HepG2 (cell line): ENCODE measurements around the gene GEMIN2. TPM values are rescaled to one million over a fixed set of nuclear protein-coding genes. Genes with fewer than 3 reads are reported as not detected.

Source experiments
- ASH2L ChIP-seq: fragments of 300-600, 200-600 bp; sonication (generic); IDR thresholded peaks from 2 replicates; pipeline ENCODE4 v1.7.0; 2017; ENCODE audit warnings: low read depth, mild to moderate bottlenecking, moderate library complexity, mixed read lengths, low read length; ENCODE audit not compliant: insufficient read length
- ELF3 ChIP-seq: IDR thresholded peaks from 2 replicates; pipeline ENCODE4 v1.6.1; 2016; ENCODE audit warnings: missing genetic modification reagents, missing compliant biosample characterization
- HOXA5 ChIP-seq: sonication (generic); formaldehyde crosslinking; IDR thresholded peaks from 2 replicates; pipeline ENCODE4 v1.4.0; 2020; ENCODE audit warnings: missing genetic modification reagents
- MTERF4 ChIP-seq: sonication (generic); formaldehyde crosslinking; IDR thresholded peaks from 2 replicates; pipeline ENCODE4 v1.8.0; 2023; ENCODE audit warnings: mild to moderate bottlenecking, missing genetic modification reagents
- PAXIP1 ChIP-seq: sonication (generic); formaldehyde crosslinking; conservative IDR thresholded peaks from 2 replicates; pipeline ENCODE4 v1.4.0; 2020; ENCODE audit warnings: mild to moderate bottlenecking, missing genetic modification reagents, moderate library complexity
- PPARG ChIP-seq: conservative IDR thresholded peaks from 2 replicates; pipeline ENCODE4 v1.6.1; 2016; ENCODE audit warnings: missing biosample characterization, missing genetic modification reagents
- TEAD3 ChIP-seq: optimal IDR thresholded peaks from 2 replicates; pipeline ENCODE3; 2016; ENCODE audit warnings: borderline replicate concordance
- TFAP4 ChIP-seq: sonication (generic); IDR thresholded peaks from 2 replicates; pipeline ENCODE4 v1.6.1; 2016; ENCODE audit warnings: low read depth, borderline replicate concordance
- THAP11 ChIP-seq: IDR thresholded peaks from 2 replicates; pipeline ENCODE4 v1.6.1; 2016; ENCODE audit warnings: missing biosample characterization, missing genetic modification reagents
- ZNF160 ChIP-seq: sonication (generic); formaldehyde crosslinking; IDR thresholded peaks from 2 replicates; pipeline ENCODE4 v1.8.0; 2022; ENCODE audit warnings: mild to moderate bottlenecking, inconsistent platforms, missing genetic modification reagents
- ZNF232 ChIP-seq: sonication (generic); formaldehyde crosslinking; IDR thresholded peaks from 2 replicates; pipeline ENCODE4 v1.4.0; 2020; ENCODE audit warnings: missing genetic modification reagents, borderline replicate concordance
- ZNF543 ChIP-seq: sonication (generic); formaldehyde crosslinking; IDR thresholded peaks from 2 replicates; pipeline ENCODE4 v1.4.0; 2020; ENCODE audit warnings: mild to moderate bottlenecking, missing genetic modification reagents
- ZNF558 ChIP-seq: sonication (generic); formaldehyde crosslinking; IDR thresholded peaks from 2 replicates; pipeline ENCODE4 v1.9.0; 2022; ENCODE audit warnings: mild to moderate bottlenecking, missing genetic modification reagents, borderline replicate concordance
- ZNF672 ChIP-seq: sonication (generic); formaldehyde crosslinking; IDR thresholded peaks from 2 replicates; pipeline ENCODE4 v1.8.1; 2022; ENCODE audit warnings: missing genetic modification reagents
- polyA plus RNA-seq, 8 experiments: library from polyadenylated mRNA; depleted of rRNA in 3 of 8; stranded (reverse) in 7 of 8; unstranded in 1 of 8; fragments of >200 nt; fragmentation: Illumina TruSeq in 4 of 8; extraction: Trizol in 4 of 8; gene quantifications; 2 replicates each; pipeline versions ENCODE4 v1.2.1 to v1.2.3, GENCODE V29; 2011 to 2016; ENCODE audit warnings: low read depth in 4 of 8, missing spikeins in 1 of 8, mixed read lengths in 1 of 8; ENCODE audit not compliant: insufficient read depth in 1 of 8
- total RNA-seq, 5 experiments: library from RNA; depleted of rRNA; stranded (reverse); fragments of >200 nt; fragmentation: Illumina TruSeq; extraction: Trizol; gene quantifications; 2 replicates each; pipeline ENCODE4 v1.2.3, GENCODE V29; 2016; ENCODE audit warnings: low read depth in 1 of 5
- TF ChIP-seq, protein P1 (sequence below): IDR thresholded peaks from 2 replicates; pipeline ENCODE4 v1.6.1; 2018; ENCODE audit warnings: missing genetic modification reagents, mild to moderate bottlenecking, missing compliant biosample characterization
- TF ChIP-seq, protein P2 (sequence below): sonication (generic); formaldehyde crosslinking; IDR thresholded peaks from 2 replicates; pipeline ENCODE4 v1.5.1; 2020; ENCODE audit warnings: mild to moderate bottlenecking, missing genetic modification reagents, moderate library complexity

Gene GEMIN2
- total and polyA plus RNA-seq, 2 of the 13 experiments (the other 11 are each of a cell fraction or from before 2014, with no cell fraction given): 54.8 to 110 TPM

GRCh38 chr14:39109893-39110715 is 4.0 kb upstream of the GEMIN2 start (continued):
- TF ChIP-seq, protein P1, sequence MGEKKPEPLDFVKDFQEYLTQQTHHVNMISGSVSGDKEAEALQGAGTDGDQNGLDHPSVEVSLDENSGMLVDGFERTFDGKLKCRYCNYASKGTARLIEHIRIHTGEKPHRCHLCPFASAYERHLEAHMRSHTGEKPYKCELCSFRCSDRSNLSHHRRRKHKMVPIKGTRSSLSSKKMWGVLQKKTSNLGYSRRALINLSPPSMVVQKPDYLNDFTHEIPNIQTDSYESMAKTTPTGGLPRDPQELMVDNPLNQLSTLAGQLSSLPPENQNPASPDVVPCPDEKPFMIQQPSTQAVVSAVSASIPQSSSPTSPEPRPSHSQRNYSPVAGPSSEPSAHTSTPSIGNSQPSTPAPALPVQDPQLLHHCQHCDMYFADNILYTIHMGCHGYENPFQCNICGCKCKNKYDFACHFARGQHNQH (CRISPR knock-in tag): 0 out of 2 replicates have a peak, but pooled peaks have one; percentile 12
- TF ChIP-seq HOXA5 (CRISPR knock-in tag): 0 out of 2 replicates have a peak, but pooled peaks have one; percentile 24
- TF ChIP-seq ZNF160 (CRISPR knock-in tag): no peak
- 0 out of 2 replicates have a peak, but pooled peaks have one; percentile 25 for TF ChIP-seq PPARG (CRISPR knock-in tag)
- TF ChIP-seq TFAP4: 0 out of 2 replicates have a peak, but pooled peaks have one; percentile 14
- 0 out of 2 replicates have a peak, but pooled peaks have one; percentile 22 for TF ChIP-seq PAXIP1 (CRISPR knock-in tag)
- TF ChIP-seq ZNF232 (CRISPR knock-in tag): no peak
- no peak for TF ChIP-seq ZNF672
- TF ChIP-seq, protein P2, sequence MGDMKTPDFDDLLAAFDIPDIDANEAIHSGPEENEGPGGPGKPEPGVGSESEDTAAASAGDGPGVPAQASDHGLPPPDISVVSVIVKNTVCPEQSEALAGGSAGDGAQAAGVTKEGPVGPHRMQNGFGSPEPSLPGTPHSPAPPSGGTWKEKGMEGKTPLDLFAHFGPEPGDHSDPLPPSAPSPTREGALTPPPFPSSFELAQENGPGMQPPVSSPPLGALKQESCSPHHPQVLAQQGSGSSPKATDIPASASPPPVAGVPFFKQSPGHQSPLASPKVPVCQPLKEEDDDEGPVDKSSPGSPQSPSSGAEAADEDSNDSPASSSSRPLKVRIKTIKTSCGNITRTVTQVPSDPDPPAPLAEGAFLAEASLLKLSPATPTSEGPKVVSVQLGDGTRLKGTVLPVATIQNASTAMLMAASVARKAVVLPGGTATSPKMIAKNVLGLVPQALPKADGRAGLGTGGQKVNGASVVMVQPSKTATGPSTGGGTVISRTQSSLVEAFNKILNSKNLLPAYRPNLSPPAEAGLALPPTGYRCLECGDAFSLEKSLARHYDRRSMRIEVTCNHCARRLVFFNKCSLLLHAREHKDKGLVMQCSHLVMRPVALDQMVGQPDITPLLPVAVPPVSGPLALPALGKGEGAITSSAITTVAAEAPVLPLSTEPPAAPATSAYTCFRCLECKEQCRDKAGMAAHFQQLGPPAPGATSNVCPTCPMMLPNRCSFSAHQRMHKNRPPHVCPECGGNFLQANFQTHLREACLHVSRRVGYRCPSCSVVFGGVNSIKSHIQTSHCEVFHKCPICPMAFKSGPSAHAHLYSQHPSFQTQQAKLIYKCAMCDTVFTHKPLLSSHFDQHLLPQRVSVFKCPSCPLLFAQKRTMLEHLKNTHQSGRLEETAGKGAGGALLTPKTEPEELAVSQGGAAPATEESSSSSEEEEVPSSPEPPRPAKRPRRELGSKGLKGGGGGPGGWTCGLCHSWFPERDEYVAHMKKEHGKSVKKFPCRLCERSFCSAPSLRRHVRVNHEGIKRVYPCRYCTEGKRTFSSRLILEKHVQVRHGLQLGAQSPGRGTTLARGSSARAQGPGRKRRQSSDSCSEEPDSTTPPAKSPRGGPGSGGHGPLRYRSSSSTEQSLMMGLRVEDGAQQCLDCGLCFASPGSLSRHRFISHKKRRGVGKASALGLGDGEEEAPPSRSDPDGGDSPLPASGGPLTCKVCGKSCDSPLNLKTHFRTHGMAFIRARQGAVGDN (CRISPR knock-in tag): no peak
- peak; percentile 31; the same call in 1 of the 2 replicates for TF ChIP-seq ELF3 (CRISPR knock-in tag)
- 0 out of 2 replicates have a peak, but pooled peaks have one; percentile 68 for TF ChIP-seq MTERF4
- peak; percentile 4 for TF ChIP-seq TEAD3 (CRISPR knock-in tag)
- 0 out of 2 replicates have a peak, but pooled peaks have one; percentile 6 for TF ChIP-seq THAP11 (CRISPR knock-in tag)
- TF ChIP-seq ZNF543 (CRISPR knock-in tag): 0 out of 2 replicates have a peak, but pooled peaks have one; percentile 13
- TF ChIP-seq ZNF558: no peak
- TF ChIP-seq ASH2L: peak; percentile 30
